ENCODE measurements around the gene SCARF2. TPM values are rescaled to one million over a fixed set of nuclear protein-coding genes. Genes with fewer than 3 reads are reported as not detected.
A peak's percentile ranks its signal among the peaks of the same experiment; 100 is the strongest.

The SCARF2 gene
- total RNA-seq, 3 donors from 2014 or later (not counting 1 experiment from before 2014, with no cell fraction given), result 1.8 to 3.5 (median 2.9) TPM

GRCh38 chr22:20441631-20442484 is 4.2 kb upstream of the SCARF2 start:
- Histone ChIP-seq H3K4me1 (ENCODE audit: control insufficient read depth, insufficient read depth, low read length) (peaks cover 14% of the 10 kb centered on the region), H3K27me3 (ENCODE audit: control insufficient read depth, insufficient read depth, low read length) (peaks cover 10% of the 10 kb centered on the region), H3K36me3 (ENCODE audit: control insufficient read depth, insufficient read depth, low read length) (peaks cover 28% of the 10 kb centered on the region), H3K4me3 (ENCODE audit: low read length) (no peak overlapping the region), H3K9me3 (ENCODE audit: control insufficient read depth, insufficient read depth, low read length) (no peaks in the 10 kb centered on the region), H3K27ac (ENCODE audit: low read length) (no peak overlapping the region)
- intact Hi-C loops (cut with micrococcal nuclease), result no loop called here
- DNase-seq, result no peak
- Mint-ChIP-seq H3K27ac (no peak overlapping the region), H3K9me3 (no peaks in the 10 kb centered on the region), H3K27me3 (ENCODE audit: low read depth in 2 of 2) (peaks cover 5 to 11% of the 10 kb centered on the region in 2 donors), H3K4me3 (no peak overlapping the region), H3K36me3 (no peaks in the 10 kb centered on the region), H3K4me1 (peaks cover 10 to 17% of the 10 kb centered on the region in 2 donors)
- TF ChIP-seq, protein P1, sequence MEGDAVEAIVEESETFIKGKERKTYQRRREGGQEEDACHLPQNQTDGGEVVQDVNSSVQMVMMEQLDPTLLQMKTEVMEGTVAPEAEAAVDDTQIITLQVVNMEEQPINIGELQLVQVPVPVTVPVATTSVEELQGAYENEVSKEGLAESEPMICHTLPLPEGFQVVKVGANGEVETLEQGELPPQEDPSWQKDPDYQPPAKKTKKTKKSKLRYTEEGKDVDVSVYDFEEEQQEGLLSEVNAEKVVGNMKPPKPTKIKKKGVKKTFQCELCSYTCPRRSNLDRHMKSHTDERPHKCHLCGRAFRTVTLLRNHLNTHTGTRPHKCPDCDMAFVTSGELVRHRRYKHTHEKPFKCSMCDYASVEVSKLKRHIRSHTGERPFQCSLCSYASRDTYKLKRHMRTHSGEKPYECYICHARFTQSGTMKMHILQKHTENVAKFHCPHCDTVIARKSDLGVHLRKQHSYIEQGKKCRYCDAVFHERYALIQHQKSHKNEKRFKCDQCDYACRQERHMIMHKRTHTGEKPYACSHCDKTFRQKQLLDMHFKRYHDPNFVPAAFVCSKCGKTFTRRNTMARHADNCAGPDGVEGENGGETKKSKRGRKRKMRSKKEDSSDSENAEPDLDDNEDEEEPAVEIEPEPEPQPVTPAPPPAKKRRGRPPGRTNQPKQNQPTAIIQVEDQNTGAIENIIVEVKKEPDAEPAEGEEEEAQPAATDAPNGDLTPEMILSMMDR (IDR thresholded peaks at IDR 0.05), result no peak
- ATAC-seq, result no peak
- WGBS (ENCODE audit: insufficient coverage), result 94% methylated on average over 21 of the region's 21 CpGs

GRCh38 chr22:20440637-20441591 is 3.3 kb upstream of the SCARF2 start:
- no peak for DNase-seq
- no peak overlapping the region for H3K27ac Mint-ChIP-seq
- WGBS (ENCODE audit: insufficient coverage), result 87% methylated on average over 13 of the region's 13 CpGs

GRCh38 chr22:20439928-20440575 is 2.4 kb upstream of the SCARF2 start:
- peaks cover 23% of the 10 kb centered on the region for H3K4me1 ChIP-seq (ENCODE audit: control insufficient read depth, insufficient read depth, low read length)
- peaks cover 17% of the 10 kb centered on the region for H3K36me3 ChIP-seq (ENCODE audit: control insufficient read depth, insufficient read depth, low read length)
- H3K9me3 ChIP-seq (ENCODE audit: control insufficient read depth, insufficient read depth, low read length), result no peaks in the 10 kb centered on the region
- Mint-ChIP-seq H3K36me3 (no peaks in the 10 kb centered on the region), H3K4me1 (peaks cover 11 to 30% of the 10 kb centered on the region in 2 donors), H3K27me3 (ENCODE audit: low read depth in 2 of 2) (peaks cover 16 to 23% of the 10 kb centered on the region in 2 donors), H3K9me3 (no peaks in the 10 kb centered on the region), H3K4me3 (no peak overlapping the region), H3K27ac (no peak overlapping the region)
- no peak overlapping the region for H3K27ac ChIP-seq (ENCODE audit: low read length)
- WGBS (ENCODE audit: insufficient coverage), result 87% methylated on average over 5 of the region's 5 CpGs
- DNase-seq (peak in 1 of 2 donors; percentile 1), ATAC-seq (no peak)
- H3K27me3 ChIP-seq (ENCODE audit: control insufficient read depth, insufficient read depth, low read length), result peaks cover 25% of the 10 kb centered on the region
- TF ChIP-seq, protein P1 (IDR thresholded peaks at IDR 0.05), result no peak
- intact Hi-C loops (cut with micrococcal nuclease), result no loop called here
- no peak overlapping the region for H3K4me3 ChIP-seq (ENCODE audit: low read length)

More at GRCh38 chr22:20440637-20441591, 3.3 kb upstream of the SCARF2 start:
- no peak for ATAC-seq
- Histone ChIP-seq H3K4me3 (ENCODE audit: low read length) (no peak overlapping the region), H3K4me1 (ENCODE audit: control insufficient read depth, insufficient read depth, low read length) (peaks cover 21% of the 10 kb centered on the region), H3K27me3 (ENCODE audit: control insufficient read depth, insufficient read depth, low read length) (peaks cover 16% of the 10 kb centered on the region), H3K36me3 (ENCODE audit: control insufficient read depth, insufficient read depth, low read length) (peaks cover 23% of the 10 kb centered on the region), H3K9me3 (ENCODE audit: control insufficient read depth, insufficient read depth, low read length) (no peaks in the 10 kb centered on the region), H3K27ac (ENCODE audit: low read length) (no peak overlapping the region)
- Mint-ChIP-seq H3K4me1 (peaks cover 11 to 22% of the 10 kb centered on the region in 2 donors), H3K27me3 (ENCODE audit: low read depth in 2 of 2) (peaks cover 8 to 15% of the 10 kb centered on the region in 2 donors), H3K9me3 (no peaks in the 10 kb centered on the region), H3K4me3 (no peak overlapping the region), H3K36me3 (no peaks in the 10 kb centered on the region)
- TF ChIP-seq, protein P1 (IDR thresholded peaks at IDR 0.05), result no peak
- intact Hi-C loops (cut with micrococcal nuclease), result no loop called here
